Measurements from ENCODE around the gene GLA.

Gene GLA

GRCh38 chrX:101395789-101396188 lies 11.9 kb downstream of the GLA start:
- DNase-seq = no peak

- no peak for DNase-seq
Measured at GRCh38 chrX:101394372-101394771, 13.4 kb downstream of the GLA start.

GRCh38 chrX:101393530-101394305 lies 14.0 kb downstream of the GLA start:
- no peak for DNase-seq

GRCh38 chrX:101391831-101392230 lies 15.9 kb downstream of the GLA start:
- DNase-seq = no peak

- DNase-seq = peak; percentile 73
Measured at GRCh38 chrX:101390664-101391525, 16.8 kb downstream of the GLA start, which contains the start of gene RPL36A. RPL36A (plus strand) TSS chrX:101391011; CDS start chrX:101391044, 33 bp downstream.

- DNase-seq = no peak
Measured at GRCh38 chrX:101388604-101389003, 19.1 kb downstream of the GLA start.

GRCh38 chrX:101386542-101386885 lies 21.2 kb downstream of the GLA start:
- DNase-seq = no peak

- DNase-seq = no peak
Measured at GRCh38 chrX:101385795-101386541, 21.8 kb downstream of the GLA start, which contains the start of gene BTK. BTK (minus strand) TSS chrX:101386191; CDS start chrX:101375284, 10,907 bp downstream.

GRCh38 chrX:101385026-101385684 lies 22.6 kb downstream of the GLA start:
- DNase-seq = no peak

- no peak for DNase-seq
Measured at GRCh38 chrX:101383679-101384205, 24.0 kb downstream of the GLA start.

- no peak for DNase-seq
Measured at GRCh38 chrX:101377547-101377946, 30.2 kb downstream of the GLA start.

GRCh38 chrX:101370888-101371504 lies 36.7 kb downstream of the GLA start:
- no peak for DNase-seq

GRCh38 chrX:101369687-101370086 lies 38.0 kb downstream of the GLA start:
- DNase-seq = no peak

- DNase-seq = no peak
Measured at GRCh38 chrX:101368800-101369199, 38.9 kb downstream of the GLA start.

- no peak for DNase-seq
Measured at GRCh38 chrX:101365301-101365795, 42.4 kb downstream of the GLA start.

- no peak for DNase-seq
Measured at GRCh38 chrX:101362757-101363156, 45.0 kb downstream of the GLA start.

- DNase-seq = no peak
Measured at GRCh38 chrX:101362116-101362515, 45.6 kb downstream of the GLA start.

GRCh38 chrX:101360390-101360789 lies 47.3 kb downstream of the GLA start:
- DNase-seq = no peak

- no peak for DNase-seq
Measured at GRCh38 chrX:101359966-101360365, 47.8 kb downstream of the GLA start.

- no peak for DNase-seq
Measured at GRCh38 chrX:101357166-101357795, 50.4 kb downstream of the GLA start.

GRCh38 chrX:101349193-101349562 lies 58.5 kb downstream of the GLA start:
- DNase-seq = no peak

Data from effector CD4-positive, alpha-beta T cell (primary cell).